CD1c-positive myeloid dendritic cell (primary cell): ENCODE data around the gene ACP3.
A peak's percentile ranks its signal among the peaks of the same experiment; 100 is the strongest.

ENCODE experiments used
- DNase-seq: peaks from one replicate; pipeline ENCODE4 v3.0.0-alpha.2; 2016; ENCODE audit errors: extremely low spot score

The ACP3 gene

DNA sequence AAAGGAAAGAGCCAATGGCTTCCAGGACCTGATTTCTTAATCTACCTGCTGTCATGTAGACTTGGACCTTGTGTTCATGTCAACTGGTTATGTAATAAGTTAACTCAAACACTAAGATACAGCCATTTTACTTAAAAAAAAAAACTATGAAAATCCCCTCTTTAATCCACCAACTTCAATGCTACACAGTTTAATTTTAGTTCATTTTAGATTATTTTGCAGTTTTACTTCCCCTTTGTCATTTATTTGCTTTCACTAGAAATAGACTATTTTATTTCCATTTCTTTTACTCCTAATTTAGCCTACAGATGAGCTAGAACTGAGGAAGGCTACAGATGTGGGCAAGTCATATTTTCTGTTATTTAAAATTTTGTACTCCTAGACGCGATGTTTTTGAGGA is 89.4 kb downstream of the ACP3 start:
- peak; percentile 4 for DNase-seq

- peak; percentile 55 for DNase-seq
Measured at GRCh38 chr3:132407025-132407424, 89.8 kb downstream of the ACP3 start.
